GM12864 (cell line): ENCODE measurements around the gene IGSF11.

Source experiments
- DNase-seq: peaks from one replicate; pipeline ENCODE4 v3.0.0-alpha.2; 2011; ENCODE audit warnings: low read depth
- H3K4me3 ChIP-seq: 2 replicates; pipeline ENCODE4 v1.5.1; 2011; ENCODE audit warnings: mild to moderate bottlenecking, low read depth, low read length, control low read depth
- TF ChIP-seq, protein P1 (sequence below): IDR thresholded peaks from 2 replicates; pipeline ENCODE4 v1.5.1; 2011; ENCODE audit warnings: low read depth, mild to moderate bottlenecking, moderate library complexity, low read length, control low read depth, inconsistent platforms; ENCODE audit errors: missing control alignments

The IGSF11 gene

DNA sequence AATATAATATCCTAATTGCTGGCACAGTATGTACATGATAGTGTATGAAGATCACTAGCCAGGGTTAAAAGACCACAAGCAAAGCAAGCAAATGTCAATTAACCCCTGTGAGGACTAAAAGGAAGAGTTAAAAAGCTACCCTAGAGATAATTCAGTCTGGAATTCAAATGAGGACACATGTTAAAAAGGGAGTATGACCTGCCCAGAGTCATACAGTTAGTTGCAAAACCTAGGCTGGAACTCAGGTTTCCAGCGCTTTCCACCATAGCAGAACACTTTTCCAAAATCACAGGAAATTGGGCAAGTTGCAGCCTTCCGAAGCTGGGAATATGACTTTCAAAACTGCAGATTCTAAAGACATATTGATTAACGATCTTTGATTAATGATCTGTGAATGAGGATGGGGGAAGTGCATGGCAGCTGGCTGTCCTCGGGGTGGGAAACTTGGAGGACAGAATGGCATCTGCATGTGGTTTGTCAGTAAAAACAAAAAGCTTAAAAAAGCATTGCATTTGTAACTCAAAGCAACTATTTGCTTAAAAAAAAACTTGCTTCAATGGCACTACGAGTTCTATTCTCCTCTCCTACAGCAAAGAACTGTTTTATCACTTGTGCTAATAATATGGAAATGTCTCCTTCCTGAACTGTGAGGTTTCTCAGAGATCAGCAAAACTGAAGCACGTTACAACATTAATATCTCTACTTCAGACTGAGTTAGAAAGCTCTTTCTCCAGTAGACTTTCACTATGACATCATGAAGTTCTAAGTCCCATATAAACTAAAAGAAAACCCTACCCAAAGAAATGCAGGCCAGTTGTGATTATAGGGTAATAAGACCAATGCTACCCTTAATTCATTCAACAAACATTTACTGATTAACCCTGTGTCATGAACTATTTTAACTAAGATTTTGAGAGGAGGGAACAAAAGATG is 46.2 kb downstream of the IGSF11 start:
- TF ChIP-seq, protein P1, sequence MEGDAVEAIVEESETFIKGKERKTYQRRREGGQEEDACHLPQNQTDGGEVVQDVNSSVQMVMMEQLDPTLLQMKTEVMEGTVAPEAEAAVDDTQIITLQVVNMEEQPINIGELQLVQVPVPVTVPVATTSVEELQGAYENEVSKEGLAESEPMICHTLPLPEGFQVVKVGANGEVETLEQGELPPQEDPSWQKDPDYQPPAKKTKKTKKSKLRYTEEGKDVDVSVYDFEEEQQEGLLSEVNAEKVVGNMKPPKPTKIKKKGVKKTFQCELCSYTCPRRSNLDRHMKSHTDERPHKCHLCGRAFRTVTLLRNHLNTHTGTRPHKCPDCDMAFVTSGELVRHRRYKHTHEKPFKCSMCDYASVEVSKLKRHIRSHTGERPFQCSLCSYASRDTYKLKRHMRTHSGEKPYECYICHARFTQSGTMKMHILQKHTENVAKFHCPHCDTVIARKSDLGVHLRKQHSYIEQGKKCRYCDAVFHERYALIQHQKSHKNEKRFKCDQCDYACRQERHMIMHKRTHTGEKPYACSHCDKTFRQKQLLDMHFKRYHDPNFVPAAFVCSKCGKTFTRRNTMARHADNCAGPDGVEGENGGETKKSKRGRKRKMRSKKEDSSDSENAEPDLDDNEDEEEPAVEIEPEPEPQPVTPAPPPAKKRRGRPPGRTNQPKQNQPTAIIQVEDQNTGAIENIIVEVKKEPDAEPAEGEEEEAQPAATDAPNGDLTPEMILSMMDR = no peak
- no peak overlapping the region for H3K4me3 ChIP-seq
- no peak for DNase-seq

DNA sequence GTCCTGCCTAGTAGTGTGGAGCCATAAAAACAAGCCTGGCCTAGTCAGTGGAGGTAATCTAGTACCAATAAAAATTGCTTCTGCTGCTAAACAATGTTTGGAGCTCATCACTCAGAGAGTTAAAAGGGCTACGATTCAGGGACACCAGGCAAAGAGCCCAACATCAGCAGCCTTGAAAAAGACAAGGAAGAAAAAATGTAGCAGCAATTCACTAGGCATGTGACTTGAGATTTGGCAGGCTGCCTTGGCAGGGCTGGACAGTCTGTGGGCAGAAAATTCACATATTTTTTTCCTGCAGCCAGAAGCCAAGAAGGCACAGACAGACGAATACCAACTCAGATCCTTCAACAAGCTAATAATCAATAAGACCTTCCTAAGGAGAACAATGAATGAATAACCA is 47.2 kb downstream of the IGSF11 start:
- DNase-seq = no peak
- TF ChIP-seq, protein P1 = no peak
- H3K4me3 ChIP-seq = no peak overlapping the region

- DNase-seq = no peak
- TF ChIP-seq, protein P1 = no peak
These were observed 47.9 kb downstream of the IGSF11 start for GRCh38 chr3:118986734-118987133.

DNA sequence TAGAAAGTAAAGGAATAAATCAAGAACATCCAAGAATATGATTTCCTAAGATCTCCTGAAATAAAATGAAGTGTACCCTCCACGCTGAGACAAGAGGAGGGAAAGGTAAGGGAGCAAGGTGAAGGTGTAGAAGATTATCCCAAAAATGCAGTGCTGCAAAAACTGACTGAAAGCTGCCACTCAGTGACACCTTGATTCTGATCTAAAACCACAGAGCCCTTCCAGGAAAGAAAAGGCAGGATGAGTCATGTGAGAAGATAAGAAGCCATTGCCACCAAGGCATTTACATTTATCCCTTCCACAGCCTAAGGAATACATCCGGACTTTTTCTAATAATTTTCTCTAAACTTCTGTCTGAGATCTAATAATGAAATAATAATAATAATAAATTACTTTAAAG is 49.9 kb downstream of the IGSF11 start:
- TF ChIP-seq, protein P1 = no peak
- no peak overlapping the region for H3K4me3 ChIP-seq
- DNase-seq = no peak

More at GRCh38 chr3:118986734-118987133, 47.9 kb downstream of the IGSF11 start:
- no peak overlapping the region for H3K4me3 ChIP-seq

- TF ChIP-seq, protein P1 = no peak
- no peak for DNase-seq
- H3K4me3 ChIP-seq = no peak overlapping the region
These were observed 53.0 kb downstream of the IGSF11 start for GRCh38 chr3:118981494-118982134.

GRCh38 chr3:118980832-118981231 is 53.8 kb downstream of the IGSF11 start:
- DNase-seq = no peak
- TF ChIP-seq, protein P1 = no peak
- no peak overlapping the region for H3K4me3 ChIP-seq

DNA sequence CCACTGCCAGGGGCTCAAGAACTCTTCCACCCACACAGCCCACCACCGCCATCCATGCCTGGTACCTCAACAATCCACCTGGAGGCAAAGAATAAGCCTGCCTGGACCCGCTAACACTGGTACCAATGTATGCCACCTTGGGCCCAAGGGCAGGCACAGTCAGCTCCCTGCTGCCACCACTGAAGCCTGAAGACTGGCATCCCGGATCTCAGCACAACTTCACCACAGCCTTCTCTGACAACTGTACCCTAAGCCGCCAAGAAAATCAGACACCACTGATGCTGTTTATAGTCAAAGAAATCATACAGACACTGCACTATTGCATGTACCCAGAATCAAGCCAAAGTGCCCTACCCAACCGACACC is 56.3 kb downstream of the IGSF11 start:
- no peak for DNase-seq
- TF ChIP-seq, protein P1 = no peak
- H3K4me3 ChIP-seq = no peak overlapping the region
